ENCODE measurements around the gene ZNF586. TPM values are rescaled to one million over a fixed set of nuclear protein-coding genes. Genes with fewer than 3 reads are reported as not detected.
"Not testable (repeated sequence)": the region's sequence is repeated elsewhere in the genome, so short reads cannot be mapped to it uniquely, and the experiment has no call there.

ZNF586 gene
- total RNA-seq, 4 donors from 2014 or later = 20.6 to 47.4 (median 26.8) TPM

DNA sequence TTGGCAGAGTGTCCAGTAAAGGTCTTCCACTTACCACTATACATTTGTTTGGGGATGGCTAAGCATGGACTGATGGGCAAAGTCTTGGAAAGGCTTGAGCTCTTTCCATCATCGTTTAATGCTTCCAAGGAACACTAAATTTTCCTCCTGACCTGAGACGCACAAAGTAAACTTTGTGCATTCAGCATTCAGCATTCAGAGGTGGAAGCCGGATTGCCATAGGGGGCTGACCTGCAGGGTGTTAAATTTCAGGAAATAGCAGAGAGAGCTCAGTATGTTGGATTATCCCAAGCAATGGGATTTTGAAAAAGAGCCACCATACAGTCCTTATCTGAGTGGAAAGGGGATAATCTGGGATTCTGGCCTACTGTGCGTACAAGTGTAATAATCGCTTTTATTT is 31.2 kb downstream of the ZNF586 start:
- no peaks in the 10 kb centered on the region for H3K9me3 ChIP-seq
- TF ChIP-seq POLR2A (IDR thresholded peaks at IDR 0.05) = no peak
- TF ChIP-seq CTCF (IDR thresholded peaks at IDR 0.05) = no peak
- TF ChIP-seq EP300 (IDR thresholded peaks at IDR 0.05) = no peak
- no peak for TF ChIP-seq POLR2AphosphoS5 (IDR thresholded peaks at IDR 0.05)
- H3K27ac ChIP-seq = peak overlapping the region; percentile 24
- WGBS = 77% methylated on average over 5 of the region's 5 CpGs
- no peak overlapping the region for H3K4me3 ChIP-seq
- peaks cover 8% of the 10 kb centered on the region for H3K36me3 ChIP-seq
- H3K27me3 ChIP-seq = no peaks in the 10 kb centered on the region
- DNase-seq (ENCODE audit: low spot score in 2 of 2) = no peak
- H3K4me1 ChIP-seq = peaks cover 51% of the 10 kb centered on the region

DNA sequence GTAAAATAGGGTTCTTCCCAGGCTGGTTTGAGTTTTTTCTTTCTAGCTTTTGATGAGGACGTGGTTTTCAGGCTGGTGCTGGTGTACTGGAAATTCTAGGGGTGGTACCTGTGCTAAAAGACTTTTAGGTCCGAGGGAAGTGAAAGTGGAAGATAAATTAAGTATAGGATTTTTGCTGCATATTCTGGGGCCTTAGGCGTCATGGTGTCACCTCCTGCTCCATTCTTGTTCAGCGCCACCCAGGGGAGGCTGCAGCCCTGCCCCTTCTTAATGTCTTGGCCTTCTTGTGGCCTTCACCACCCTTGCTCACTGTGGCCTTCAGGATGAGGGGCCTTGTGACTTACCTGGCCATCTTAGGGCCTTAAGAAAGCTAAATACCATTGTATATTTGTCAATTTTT is 32.8 kb downstream of the ZNF586 start:
- Histone ChIP-seq H3K36me3 (peaks cover 7% of the 10 kb centered on the region), H3K27ac (no peak overlapping the region), H3K4me1 (peaks cover 54% of the 10 kb centered on the region), H3K9me3 (no peaks in the 10 kb centered on the region), H3K4me3 (no peak overlapping the region), H3K27me3 (no peaks in the 10 kb centered on the region)
- no peak for DNase-seq (ENCODE audit: low spot score in 2 of 2)
- TF ChIP-seq POLR2A (IDR thresholded peaks at IDR 0.05) (no peak), CTCF (IDR thresholded peaks at IDR 0.05) (no peak), EP300 (IDR thresholded peaks at IDR 0.05) (no peak), POLR2AphosphoS5 (IDR thresholded peaks at IDR 0.05) (no peak)
- 87% methylated on average over 4 of the region's 4 CpGs for WGBS

GRCh38 chr19:57803265-57803593 is 33.8 kb downstream of the ZNF586 start:
- Histone ChIP-seq H3K9me3 (no peaks in the 10 kb centered on the region), H3K27me3 (no peaks in the 10 kb centered on the region), H3K27ac (peak overlapping the region; percentile 84), H3K4me3 (peak overlapping the region; percentile 59), H3K36me3 (peaks cover 17% of the 10 kb centered on the region), H3K4me1 (peaks cover 54% of the 10 kb centered on the region)
- TF ChIP-seq POLR2A (IDR thresholded peaks at IDR 0.05) (no peak), EP300 (IDR thresholded peaks at IDR 0.05) (no peak), CTCF (IDR thresholded peaks at IDR 0.05) (no peak), POLR2AphosphoS5 (IDR thresholded peaks at IDR 0.05) (no peak)
- WGBS = 6% methylated on average over 6 of the region's 6 CpGs
- no peak for DNase-seq (ENCODE audit: low spot score in 2 of 2)

GRCh38 chr19:57803594-57804325 is 34.3 kb downstream of the ZNF586 start:
- H3K9me3 ChIP-seq = no peaks in the 10 kb centered on the region
- peak overlapping the region; percentile 59 for H3K4me3 ChIP-seq
- H3K27me3 ChIP-seq = no peaks in the 10 kb centered on the region
- no peak for TF ChIP-seq CTCF (IDR thresholded peaks at IDR 0.05)
- no peak for TF ChIP-seq POLR2AphosphoS5 (IDR thresholded peaks at IDR 0.05)
- TF ChIP-seq EP300 (IDR thresholded peaks at IDR 0.05) = no peak
- TF ChIP-seq POLR2A (IDR thresholded peaks at IDR 0.05) = no peak
- peaks cover 54% of the 10 kb centered on the region for H3K4me1 ChIP-seq
- WGBS = 5% methylated on average over 19 of the region's 19 CpGs
- H3K27ac ChIP-seq = peak overlapping the region; percentile 84
- peaks cover 21% of the 10 kb centered on the region for H3K36me3 ChIP-seq
- peak in 1 of 2 donors; percentile 15 for DNase-seq (ENCODE audit: low spot score in 2 of 2)

DNA sequence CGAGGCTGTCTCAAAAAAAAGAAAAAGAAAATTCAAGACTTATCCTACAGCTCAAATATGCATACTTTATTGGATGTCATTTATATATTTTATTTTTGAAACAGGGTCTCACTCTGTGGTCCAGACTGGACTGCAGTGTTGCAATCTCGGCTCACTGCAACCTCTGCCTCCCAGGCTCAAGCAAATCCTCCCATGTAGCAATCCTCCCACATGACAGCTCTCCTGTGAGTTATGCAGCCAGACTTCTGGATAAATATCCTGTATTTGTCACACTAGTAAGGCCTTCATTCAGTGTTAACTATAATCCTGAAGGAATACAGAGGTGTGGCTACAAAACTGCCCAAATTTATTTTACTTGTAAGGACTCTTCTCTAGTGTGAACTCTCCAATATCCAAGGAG is 38.1 kb downstream of the ZNF586 start:
- no peaks in the 10 kb centered on the region for H3K9me3 ChIP-seq
- WGBS = 97% methylated on average over 2 of the region's 2 CpGs
- H3K4me3 ChIP-seq = no peak overlapping the region
- peaks cover 38% of the 10 kb centered on the region for H3K36me3 ChIP-seq
- H3K27me3 ChIP-seq = no peaks in the 10 kb centered on the region
- no peak overlapping the region for H3K27ac ChIP-seq
- no peak for TF ChIP-seq POLR2AphosphoS5 (IDR thresholded peaks at IDR 0.05)
- TF ChIP-seq CTCF (IDR thresholded peaks at IDR 0.05) = no peak
- TF ChIP-seq POLR2A (IDR thresholded peaks at IDR 0.05) = no peak
- no peak for TF ChIP-seq EP300 (IDR thresholded peaks at IDR 0.05)
- peaks cover 31% of the 10 kb centered on the region for H3K4me1 ChIP-seq
- peak in 1 of 2 donors; percentile 6 for DNase-seq (ENCODE audit: low spot score in 2 of 2)

GRCh38 chr19:57810410-57811295 is 41.2 kb downstream of the ZNF586 start:
- H3K9me3 ChIP-seq, H3K27me3 ChIP-seq, H3K4me3 ChIP-seq, H3K27ac ChIP-seq: not testable (repeated sequence)
- Histone ChIP-seq H3K4me1 (peaks cover 26% of the 10 kb centered on the region), H3K36me3 (peaks cover 41% of the 10 kb centered on the region)
- peak in 1 of 2 donors; percentile 24 for DNase-seq (ENCODE audit: low spot score in 2 of 2)
- 85% methylated on average over 17 of the region's 17 CpGs for WGBS
